GM08714 (cell line): ENCODE data around the gene IQSEC1.

Source experiments
- H3K4me3 ChIP-seq: fragments of 200-500 bp; sonication (Bioruptor generic); 2 replicates; pipeline ENCODE4 v1.5.1; 2014; ENCODE audit warnings: mild to moderate bottlenecking, low read length, inconsistent platforms
- ZNF274 ChIP-seq: IDR thresholded peaks from 2 replicates; pipeline ENCODE4 v1.6.1; 2012; ENCODE audit warnings: mild to moderate bottlenecking, low read depth, low read length

The IQSEC1 gene

DNA sequence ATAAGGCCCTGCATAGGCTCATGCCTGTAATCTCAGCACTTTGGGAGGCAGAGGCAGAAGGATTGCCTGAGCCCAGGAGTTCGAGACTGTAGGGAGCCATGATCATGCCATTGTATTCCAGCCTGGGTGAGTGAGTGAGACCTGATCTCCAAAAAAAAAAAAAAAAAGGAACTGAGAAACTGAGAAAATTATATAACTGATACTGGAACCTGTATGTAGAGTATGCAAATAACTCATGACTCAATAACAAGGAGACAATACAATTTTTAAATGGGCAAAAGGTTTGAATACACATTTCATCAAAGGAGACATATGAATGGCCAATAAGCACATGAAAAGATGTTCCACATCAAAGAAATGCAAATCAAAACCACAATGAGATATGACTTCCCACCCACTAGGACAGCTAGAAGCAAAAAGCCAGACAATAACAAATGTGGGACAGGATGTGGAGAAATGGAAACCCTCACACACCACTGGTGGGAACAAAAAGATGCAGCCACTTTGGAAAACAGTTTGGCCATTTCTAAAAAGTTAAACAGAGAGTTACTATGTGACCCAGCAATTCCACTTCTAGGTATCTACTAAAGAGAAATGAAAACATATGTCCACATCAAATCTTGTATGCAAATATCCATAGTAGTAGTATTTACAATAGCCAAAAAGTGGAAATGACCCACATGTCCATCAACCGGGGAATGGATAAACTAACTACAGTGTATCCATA lies 70.7 kb downstream of the IQSEC1 start:
- no peak overlapping the region for H3K4me3 ChIP-seq
- TF ChIP-seq ZNF274 = no peak

GRCh38 chr3:12999147-13000140 lies 73.8 kb downstream of the IQSEC1 start:
- no peak overlapping the region for H3K4me3 ChIP-seq
- no peak for TF ChIP-seq ZNF274

DNA sequence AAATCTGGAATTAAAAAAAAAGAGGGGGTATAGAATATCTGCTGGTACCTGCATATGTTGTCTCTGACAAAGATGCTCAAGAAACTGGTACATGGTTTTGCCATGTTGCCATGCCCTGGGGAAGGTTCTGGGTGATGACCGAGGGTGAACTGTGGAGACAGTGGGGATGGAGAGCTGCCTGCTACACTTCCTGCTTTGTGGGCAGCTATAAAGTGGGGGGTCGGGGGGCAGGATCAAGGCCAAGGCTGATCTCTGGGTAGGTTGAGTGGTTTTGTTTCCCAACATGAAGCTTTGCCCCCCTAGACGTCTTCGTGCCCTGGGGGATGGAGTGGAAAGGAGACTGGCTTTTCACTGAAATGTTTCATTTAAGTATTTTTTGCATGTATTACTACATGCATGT lies 74.6 kb downstream of the IQSEC1 start:
- H3K4me3 ChIP-seq = no peak overlapping the region
- TF ChIP-seq ZNF274 = no peak

- no peak overlapping the region for H3K4me3 ChIP-seq
- no peak for TF ChIP-seq ZNF274
These were observed 75.8 kb downstream of the IQSEC1 start for GRCh38 chr3:12997387-12997786.

GRCh38 chr3:12996181-12996506 lies 77.1 kb downstream of the IQSEC1 start:
- no peak for TF ChIP-seq ZNF274
- no peak overlapping the region for H3K4me3 ChIP-seq

- no peak overlapping the region; the same call in 1 of the 2 replicates for H3K4me3 ChIP-seq
These were observed 77.6 kb downstream of the IQSEC1 start for GRCh38 chr3:12995389-12996180.

GRCh38 chr3:12994607-12995388 lies 78.4 kb downstream of the IQSEC1 start:
- TF ChIP-seq ZNF274 = no peak
- H3K4me3 ChIP-seq = peak overlapping the region; percentile 60

More at GRCh38 chr3:12995389-12996180, 77.6 kb downstream of the IQSEC1 start:
- no peak for TF ChIP-seq ZNF274

DNA sequence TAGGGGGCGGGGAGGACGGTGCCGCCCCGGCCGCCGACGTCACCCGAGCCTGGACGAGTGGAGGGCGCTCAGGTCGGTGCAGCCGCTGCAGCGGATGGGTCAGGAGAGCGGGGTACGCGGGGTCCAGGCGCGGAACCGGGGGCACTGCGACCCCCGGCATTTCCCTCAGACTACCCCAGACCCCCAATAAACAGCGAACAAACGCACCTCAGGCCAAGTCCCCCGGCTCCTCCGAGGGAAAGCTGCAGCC lies 78.9 kb downstream of the IQSEC1 start:
- TF ChIP-seq ZNF274 = no peak
- H3K4me3 ChIP-seq = peak overlapping the region; percentile 60

GRCh38 chr3:12993517-12994356 lies 79.5 kb downstream of the IQSEC1 start:
- TF ChIP-seq ZNF274 = no peak
- H3K4me3 ChIP-seq = peak overlapping the region; percentile 60

- no peak for TF ChIP-seq ZNF274
- no peak overlapping the region for H3K4me3 ChIP-seq
These were observed 80.4 kb downstream of the IQSEC1 start for GRCh38 chr3:12992629-12993516.

- H3K4me3 ChIP-seq = no peak overlapping the region
- TF ChIP-seq ZNF274 = no peak
These were observed 81.4 kb downstream of the IQSEC1 start for GRCh38 chr3:12991861-12992281.

DNA sequence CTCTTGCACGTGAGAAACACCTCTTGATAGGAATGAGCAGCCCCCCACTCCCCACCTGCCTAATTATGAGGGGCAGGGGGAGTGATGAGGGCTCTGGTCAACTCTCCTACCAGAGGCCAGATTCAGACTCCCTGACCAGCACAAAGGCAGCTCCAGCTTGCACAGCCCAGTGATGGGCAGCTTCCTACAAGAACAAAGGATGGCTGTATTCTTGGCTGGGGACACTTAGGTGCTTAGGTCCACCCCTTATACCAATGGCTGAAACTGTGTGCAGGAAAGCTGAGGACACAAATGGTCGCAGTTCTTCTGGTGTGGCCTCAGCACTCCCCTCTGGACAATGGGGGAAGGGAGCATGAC lies 81.8 kb downstream of the IQSEC1 start:
- no peak overlapping the region for H3K4me3 ChIP-seq
- TF ChIP-seq ZNF274 = no peak
